GM19043 (cell line): ENCODE measurements around the gene ETS2.

Experiments used
- ATAC-seq: cut with Tn5 transposase; IDR thresholded peaks from one replicate; pipeline ENCODE4 v1.9.1; 2021; ENCODE audit warnings: low read depth; ENCODE audit not compliant: unreplicated experiment

ETS2 gene

GRCh38 chr21:38852278-38852677 is 46.5 kb downstream of the ETS2 start:
- ATAC-seq: no peak

GRCh38 chr21:38852708-38853107 is 47.0 kb downstream of the ETS2 start:
- ATAC-seq: no peak

- peak; percentile 63 for ATAC-seq
Measured at GRCh38 chr21:38853421-38853919, 47.7 kb downstream of the ETS2 start.

GRCh38 chr21:38857152-38857825 is 51.6 kb downstream of the ETS2 start:
- no peak for ATAC-seq

GRCh38 chr21:38858026-38858811 is 52.5 kb downstream of the ETS2 start:
- no peak for ATAC-seq

GRCh38 chr21:38858812-38859205 is 53.1 kb downstream of the ETS2 start:
- ATAC-seq: no peak

- ATAC-seq: no peak
Measured at GRCh38 chr21:38859852-38860251, 54.1 kb downstream of the ETS2 start.

GRCh38 chr21:38861056-38861455 is 55.3 kb downstream of the ETS2 start:
- ATAC-seq: no peak

- peak; percentile 85 for ATAC-seq
Measured at GRCh38 chr21:38861989-38862683, 56.4 kb downstream of the ETS2 start.

- ATAC-seq: no peak
Measured at GRCh38 chr21:38863291-38863690, 57.6 kb downstream of the ETS2 start.

- no peak for ATAC-seq
Measured at GRCh38 chr21:38863843-38864363, 58.2 kb downstream of the ETS2 start.

- no peak for ATAC-seq
Measured at GRCh38 chr21:38864964-38865363, 59.2 kb downstream of the ETS2 start.

- no peak for ATAC-seq
Measured at GRCh38 chr21:38869196-38869595, 63.5 kb downstream of the ETS2 start.

GRCh38 chr21:38869946-38870345 is 64.2 kb downstream of the ETS2 start:
- no peak for ATAC-seq
